HG03521 (cell line): Measurements from ENCODE around the gene KRT4.
"Not testable (repeated sequence)": the region's sequence is repeated elsewhere in the genome, so short reads cannot be mapped to it uniquely, and the experiment has no call there.

Source experiments
- ATAC-seq: cut with Tn5 transposase; IDR thresholded peaks from one replicate; pipeline ENCODE4 v1.9.1; 2021; ENCODE audit warnings: mild to moderate bottlenecking, moderate library complexity; ENCODE audit not compliant: unreplicated experiment

Gene KRT4

DNA sequence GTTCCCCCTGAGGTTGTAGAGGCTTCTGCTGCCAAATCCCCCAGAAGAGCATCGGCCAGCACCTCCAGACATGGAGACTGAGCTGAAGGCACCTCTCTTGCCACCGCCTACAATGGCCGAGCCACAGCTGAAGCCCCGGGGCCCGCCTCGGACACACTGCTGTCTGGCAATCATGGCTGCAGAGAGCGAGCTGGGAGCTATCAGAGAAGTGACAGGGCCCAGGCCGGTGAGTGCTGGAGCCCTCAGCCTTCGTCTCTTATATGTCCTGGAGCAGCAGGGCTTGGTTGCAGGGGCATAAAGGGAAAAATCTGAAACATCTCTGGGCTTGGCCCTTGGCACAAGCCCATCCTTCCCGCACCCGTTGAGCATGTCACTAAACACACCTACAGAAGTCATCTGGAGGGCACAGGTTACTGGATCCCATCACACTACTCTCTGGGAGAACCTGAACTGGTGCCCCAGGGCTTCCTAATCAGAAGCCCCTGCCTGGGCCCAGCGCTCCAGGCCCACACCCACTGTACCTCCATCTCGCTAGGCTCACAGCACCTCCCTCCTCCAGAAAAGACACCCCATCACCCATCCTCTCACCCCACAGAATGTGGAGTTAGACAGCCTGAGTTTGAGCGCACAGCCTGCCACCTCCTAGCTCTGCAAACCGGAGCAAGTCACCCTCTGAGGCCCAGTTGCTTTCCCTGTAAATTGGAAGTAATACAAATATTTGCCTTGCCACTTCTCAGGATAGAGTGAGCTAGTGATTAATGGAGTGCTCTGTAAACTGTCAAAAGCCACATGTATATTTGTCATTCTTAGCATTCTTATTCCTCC, at the start of gene KRT4:
Gene KRT4 (minus strand): TSS at position 232 of the 825 bp plus-strand sequence. CDS start 58 bp downstream, at position 174.
- ATAC-seq, result no peak

GRCh38 chr12:52862023-52862422, 48.1 kb upstream of the KRT4 start:
- no peak for ATAC-seq

- ATAC-seq, result no peak
These were observed 47.6 kb upstream of the KRT4 start for GRCh38 chr12:52861511-52861910.

DNA sequence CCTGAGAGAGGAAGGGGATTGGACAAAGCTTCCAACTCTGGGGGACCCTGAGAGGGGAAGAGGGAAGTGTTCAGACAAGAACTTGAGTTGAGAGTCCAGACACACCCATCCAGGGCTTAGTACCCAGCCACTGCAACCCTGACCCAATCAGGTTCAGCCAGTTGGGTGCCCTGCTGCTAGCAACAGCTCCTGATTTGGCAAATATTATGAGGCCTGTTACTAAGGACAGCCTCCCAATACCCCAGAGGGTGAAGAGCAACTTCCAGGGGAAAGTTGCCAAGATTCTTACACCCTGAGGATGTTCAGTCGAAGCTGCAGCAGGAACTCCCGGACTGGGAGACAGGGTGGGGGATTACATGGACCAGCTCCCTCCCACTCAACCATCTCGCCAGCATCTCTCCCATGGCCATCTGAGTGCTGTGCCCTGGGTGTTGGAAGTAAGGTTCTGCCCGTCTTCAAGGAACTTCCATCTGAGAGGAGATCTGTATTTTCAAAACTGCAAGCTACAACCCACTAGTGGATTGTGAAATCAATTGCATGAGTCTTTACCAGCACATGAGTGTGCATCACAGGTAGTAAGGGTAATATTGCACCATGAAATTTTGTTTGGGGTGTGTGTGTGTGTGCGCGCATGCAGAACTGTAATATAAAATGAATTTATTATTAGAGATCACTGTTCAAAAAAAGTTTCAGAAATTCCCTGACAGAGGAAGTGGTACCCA, 46.3 kb upstream of the KRT4 start:
- ATAC-seq, result no peak

DNA sequence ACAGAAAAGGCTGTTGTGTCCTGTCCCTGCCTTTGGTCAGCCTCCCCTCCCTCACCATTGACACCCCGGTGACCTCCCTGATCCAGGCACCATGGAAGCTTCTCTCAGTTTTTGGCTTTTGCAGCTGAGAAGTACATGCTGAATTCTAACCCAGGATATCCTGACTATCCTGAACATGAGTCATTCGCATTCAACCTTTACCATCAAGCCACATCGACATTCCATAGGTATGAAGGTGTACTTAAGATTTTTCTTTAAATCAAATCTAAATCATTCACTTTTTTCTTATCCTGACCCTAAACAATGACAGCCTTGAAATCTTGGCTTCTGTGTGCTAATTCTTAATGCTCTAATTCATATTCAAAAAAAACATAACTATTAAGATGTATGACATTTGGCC, 43.6 kb upstream of the KRT4 start:
- no peak for ATAC-seq

GRCh38 chr12:52856787-52857186, 42.9 kb upstream of the KRT4 start:
- ATAC-seq, result no peak

DNA sequence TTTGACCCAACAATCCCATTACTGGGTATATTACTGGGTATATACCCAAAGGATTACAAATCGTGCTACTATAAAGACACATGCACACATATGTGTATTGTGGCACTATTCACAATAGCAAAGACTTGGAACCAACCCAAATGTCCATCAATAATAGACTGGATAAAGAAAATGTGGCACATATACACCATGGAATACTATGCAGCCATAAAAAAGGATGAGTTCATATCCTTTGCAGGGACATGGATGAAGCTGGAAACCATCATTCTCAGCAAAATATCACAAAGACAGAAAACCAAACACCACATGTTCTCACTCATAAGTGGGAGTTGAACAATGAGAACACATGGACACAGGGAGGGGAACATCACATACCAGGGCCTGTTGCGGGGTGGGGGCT, 42.2 kb upstream of the KRT4 start:
- not testable (repeated sequence) for ATAC-seq

GRCh38 chr12:52851787-52852186, 37.9 kb upstream of the KRT4 start:
- ATAC-seq, result no peak

DNA sequence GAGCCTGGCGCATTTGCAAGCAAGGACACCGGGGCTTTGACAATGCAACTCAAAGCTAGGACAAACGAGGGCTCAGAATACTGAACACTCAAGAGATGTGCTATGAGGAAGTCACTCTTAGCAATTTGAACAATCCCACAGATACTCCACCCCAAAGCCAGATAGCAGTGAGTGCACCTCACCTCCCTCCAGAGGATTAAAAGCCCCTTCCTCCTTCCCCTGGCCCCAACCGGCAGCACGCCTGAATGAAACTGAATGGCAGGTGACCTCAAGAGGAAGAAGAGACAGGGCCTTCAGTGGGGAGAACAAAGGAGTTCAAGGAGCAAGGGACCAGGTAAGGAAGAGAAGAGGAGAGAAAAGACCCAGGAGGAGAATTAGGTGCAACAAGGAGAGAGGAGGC, 36.8 kb upstream of the KRT4 start:
- ATAC-seq, result no peak

- ATAC-seq, result no peak
These were observed 35.6 kb upstream of the KRT4 start for GRCh38 chr12:52849511-52849910.

DNA sequence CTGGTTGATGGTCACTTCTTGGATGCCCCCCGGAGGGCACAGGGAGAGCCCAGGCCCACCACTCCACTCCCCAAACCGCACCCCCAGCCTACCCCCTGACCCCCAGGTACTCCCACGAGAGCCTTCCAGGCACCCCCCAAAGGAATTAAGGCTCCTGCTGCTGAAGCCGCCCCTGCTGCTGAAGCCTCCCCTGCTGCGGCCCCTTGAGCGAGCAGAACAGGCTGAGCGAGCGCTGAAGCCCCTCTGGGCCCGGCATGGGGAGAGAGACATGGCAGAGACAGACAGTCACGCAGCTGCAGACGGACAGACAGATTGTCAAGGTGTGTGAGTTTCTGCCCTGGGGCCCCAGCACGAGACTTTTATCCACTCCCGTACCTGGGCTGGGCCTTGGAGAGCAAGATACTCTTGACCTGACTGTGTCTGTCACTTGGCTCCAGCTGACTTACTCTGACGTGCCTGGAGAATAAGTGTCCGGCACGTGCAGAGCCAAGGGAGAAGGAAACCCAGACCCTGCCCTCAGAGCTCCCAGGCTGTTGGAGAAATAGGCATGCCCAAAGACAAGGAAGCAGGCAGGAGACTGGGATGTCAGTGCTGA, 34.8 kb upstream of the KRT4 start, which contains the start of gene KRT78:
Gene KRT78 (minus strand): TSS at position 334 of the 595 bp plus-strand sequence. CDS start 64 bp downstream, at position 270.
- ATAC-seq, result no peak

- ATAC-seq, result no peak
These were observed 33.6 kb upstream of the KRT4 start for GRCh38 chr12:52847335-52848102.

DNA sequence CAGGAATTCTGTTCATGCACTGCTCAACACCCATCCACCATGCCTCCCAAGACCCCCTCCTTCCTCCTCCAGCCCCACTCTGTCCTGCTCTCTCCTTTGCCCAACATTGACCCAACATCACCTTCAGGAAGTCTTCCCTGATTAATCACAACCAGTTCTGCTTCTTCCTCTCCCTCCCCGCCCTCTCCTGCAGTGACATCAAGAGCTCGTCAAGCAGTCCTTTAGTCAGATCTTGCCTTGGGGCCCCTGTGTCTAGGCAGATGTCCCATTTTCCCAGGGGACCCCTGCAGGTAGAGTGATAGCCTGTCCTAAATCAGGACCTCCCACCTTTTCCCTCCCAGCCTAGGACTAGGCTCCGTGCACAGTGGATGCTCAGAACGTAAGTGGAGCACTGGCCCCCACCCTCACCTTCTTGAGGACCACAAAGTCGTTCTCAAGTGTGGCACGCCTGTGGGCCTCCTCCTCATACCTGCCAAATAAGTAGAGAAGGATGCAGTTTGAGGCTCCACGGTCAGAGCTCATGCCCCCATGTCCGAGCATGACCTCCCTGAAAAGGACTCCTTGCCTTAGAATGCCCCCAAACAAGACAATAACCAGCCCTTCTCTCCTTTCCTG, 32.5 kb upstream of the KRT4 start:
- no peak for ATAC-seq

GRCh38 chr12:52845946-52846345, 32.0 kb upstream of the KRT4 start:
- ATAC-seq, result no peak

GRCh38 chr12:52844386-52844785, 30.5 kb upstream of the KRT4 start:
- ATAC-seq, result no peak

- no peak for ATAC-seq
These were observed 25.7 kb upstream of the KRT4 start for GRCh38 chr12:52839436-52840105.

DNA sequence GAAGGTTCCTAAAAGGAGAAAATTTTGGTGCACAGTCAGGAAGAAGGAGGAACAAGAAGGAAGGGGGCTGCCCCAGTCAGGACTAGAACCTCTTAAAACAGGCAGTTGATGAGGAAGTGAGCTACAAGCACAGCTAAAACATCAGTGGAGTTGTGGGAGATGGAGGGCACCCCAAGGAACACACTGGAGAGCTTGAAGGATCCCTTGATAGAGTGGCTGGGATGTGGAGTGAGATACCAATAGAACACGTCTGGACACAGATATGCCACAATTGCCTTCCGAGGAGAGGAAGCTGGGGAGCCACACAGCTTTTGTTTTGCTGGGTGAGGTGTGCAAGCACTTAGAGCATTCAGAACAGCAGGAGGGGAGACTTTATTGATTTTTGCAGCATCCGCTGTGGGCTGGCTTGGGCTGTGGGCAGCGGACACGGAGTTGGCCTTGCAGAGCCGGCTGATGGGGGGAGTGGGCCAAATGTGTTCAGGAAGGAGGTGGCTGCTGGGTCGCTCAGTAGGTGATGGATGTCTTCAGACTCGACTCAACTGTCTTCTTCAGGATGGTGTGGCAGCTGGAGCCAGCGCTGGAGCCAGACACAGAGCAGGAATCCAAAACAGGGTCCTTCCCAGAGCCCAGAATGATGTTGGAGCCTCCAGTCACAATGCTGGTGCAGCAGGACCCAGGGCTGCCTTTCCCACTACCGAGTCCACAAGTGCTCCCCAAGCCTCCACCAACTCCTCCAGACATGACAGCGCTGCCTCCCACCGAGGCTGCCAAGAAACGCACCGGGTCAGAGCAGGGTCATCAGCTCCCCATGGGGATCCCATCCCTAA, 24.9 kb upstream of the KRT4 start:
- no peak for ATAC-seq

DNA sequence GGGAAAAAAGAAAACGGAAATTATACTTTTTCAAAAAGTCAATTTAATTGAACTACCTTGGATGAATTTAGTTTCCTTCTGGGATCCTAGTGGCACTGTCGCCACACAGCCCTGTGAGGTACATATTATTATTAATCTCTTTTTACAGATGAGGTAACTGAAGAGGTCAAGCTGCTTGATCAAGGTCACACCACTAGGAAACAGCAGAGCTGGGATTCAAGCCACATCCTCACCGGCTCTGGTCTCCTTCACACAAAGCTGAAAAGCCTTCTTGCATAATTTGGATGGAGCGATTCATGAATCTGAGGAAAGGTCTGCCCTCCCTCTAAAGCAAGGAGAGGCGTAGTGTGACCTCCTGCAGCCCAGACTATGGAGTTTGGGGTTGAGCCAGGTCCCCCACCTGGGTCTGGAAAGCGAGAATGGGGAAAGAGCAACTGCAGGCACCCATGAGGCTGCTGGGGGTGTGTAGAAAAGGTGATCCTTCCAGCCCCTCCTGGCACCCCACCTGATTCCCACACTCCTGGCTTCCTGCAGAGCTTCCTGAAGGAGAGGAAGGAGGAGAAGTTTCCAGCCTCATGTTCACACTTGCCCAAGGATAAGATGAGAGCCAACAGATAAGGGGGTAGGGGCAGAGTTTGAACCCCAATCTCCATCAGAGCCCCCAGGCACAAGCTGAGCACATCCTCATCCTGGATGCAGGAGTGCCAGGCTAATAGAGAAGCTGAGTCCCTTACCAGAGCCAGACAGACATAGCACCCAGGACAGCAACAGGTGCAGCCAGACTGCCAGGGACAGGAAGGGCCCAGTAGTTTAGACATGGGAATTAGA, 24.1 kb upstream of the KRT4 start:
- ATAC-seq, result no peak
